ENCODE measurements around the gene DICER1.
"Not testable (repeated sequence)": the region's sequence is repeated elsewhere in the genome, so short reads cannot be mapped to it uniquely, and the experiment has no call there.

The DICER1 gene

DNA sequence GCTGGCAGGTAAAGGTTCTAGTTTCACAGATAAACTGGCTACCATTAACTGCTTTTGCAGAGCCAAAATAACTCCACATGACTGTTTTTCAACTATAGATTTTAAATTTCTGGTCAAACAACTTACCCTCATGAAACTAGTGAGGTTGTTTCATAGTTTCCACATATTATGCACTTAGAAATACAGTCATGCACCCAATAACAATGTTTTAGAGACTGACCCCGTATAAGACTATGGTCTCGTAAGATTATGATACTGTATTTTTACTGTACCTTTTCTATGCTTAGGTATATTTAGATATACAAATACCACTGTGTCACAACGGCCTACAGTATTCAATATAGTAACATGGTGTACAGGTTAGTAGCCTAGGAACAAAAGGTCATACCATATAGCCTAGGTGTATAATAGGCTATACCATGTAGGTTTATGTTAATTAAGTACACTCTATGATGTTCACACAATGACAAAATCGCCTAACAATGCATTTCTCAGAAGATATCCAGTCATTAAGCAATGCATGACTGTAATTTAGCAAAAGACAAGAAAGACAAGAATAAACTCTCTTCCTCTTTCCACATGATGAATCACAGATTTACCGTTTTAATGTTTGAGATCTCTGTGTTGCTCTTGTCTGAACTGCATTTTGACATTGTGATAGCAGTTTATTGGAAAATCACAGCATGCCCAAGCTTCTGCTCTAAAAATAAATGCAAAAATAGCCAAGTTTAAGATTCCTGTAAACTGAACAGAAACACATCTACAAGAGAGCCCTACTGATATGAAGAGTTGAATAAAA is 17.1 kb downstream of the DICER1 start:
- ATAC-seq (replicated peaks; ENCODE audit: extremely low read depth, poor library complexity, severe bottlenecking) (no peak), DNase-seq (ENCODE audit: low spot score in 2 of 2) (no peak)
- H3K36me3 Mint-ChIP-seq (ENCODE audit: insufficient read depth): peaks cover 12% of the 10 kb centered on the region
- H3K4me1 Mint-ChIP-seq: peaks cover 68% of the 10 kb centered on the region
- H3K27ac Mint-ChIP-seq (ENCODE audit: low read depth): peak overlapping the region; percentile 15
- H3K27me3 Mint-ChIP-seq: no peaks in the 10 kb centered on the region
- H3K9me3 Mint-ChIP-seq: peaks cover 7% of the 10 kb centered on the region
- no peak overlapping the region for H3K4me3 Mint-ChIP-seq

DNA sequence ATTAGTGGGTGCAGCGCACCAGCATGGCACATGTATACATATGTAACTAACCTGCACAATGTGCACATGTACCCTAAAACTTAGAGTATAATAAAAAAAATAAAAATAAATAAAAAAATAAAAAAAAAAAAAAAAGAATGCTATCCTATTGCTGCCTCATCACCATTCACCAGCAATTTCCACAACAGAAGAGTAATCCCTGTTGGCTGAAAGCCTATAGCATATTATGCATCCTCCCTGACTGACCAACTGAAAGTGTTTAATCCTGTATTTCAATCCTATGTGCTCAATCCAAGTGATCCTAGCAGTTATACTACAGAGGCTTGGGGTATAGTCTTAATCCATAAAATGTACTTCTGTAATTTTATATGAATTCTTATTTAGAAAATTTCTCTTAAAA is 18.5 kb downstream of the DICER1 start:
- Mint-ChIP-seq H3K9me3 (no peaks in the 10 kb centered on the region), H3K27ac (ENCODE audit: low read depth) (peak overlapping the region; percentile 62), H3K4me1 (peaks cover 67% of the 10 kb centered on the region), H3K27me3 (no peaks in the 10 kb centered on the region), H3K36me3 (ENCODE audit: insufficient read depth) (peaks cover 9% of the 10 kb centered on the region), H3K4me3 (no peak overlapping the region)
- DNase-seq (ENCODE audit: low spot score in 2 of 2) (no peak), ATAC-seq (replicated peaks; ENCODE audit: extremely low read depth, poor library complexity, severe bottlenecking) (no peak)

DNA sequence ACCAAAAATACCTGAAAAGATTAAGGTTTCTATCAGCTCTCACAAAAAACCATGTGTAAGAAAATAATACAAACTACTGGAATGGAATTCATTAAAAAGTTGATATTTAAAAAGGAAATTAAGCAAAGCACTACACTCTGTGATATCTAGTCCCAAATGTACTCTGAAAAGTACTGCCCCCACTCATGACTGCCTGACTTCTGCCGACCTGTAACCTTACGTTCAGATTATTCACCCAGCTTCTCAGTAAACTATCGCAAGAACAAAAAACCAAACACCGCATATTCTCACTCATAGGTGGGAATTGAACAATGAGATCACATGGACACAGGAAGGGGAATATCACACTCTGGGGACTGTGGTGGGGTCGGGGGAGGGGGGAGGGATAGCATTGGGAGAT is 18.9 kb downstream of the DICER1 start:
- H3K4me1 Mint-ChIP-seq: peaks cover 66% of the 10 kb centered on the region
- not testable (repeated sequence) for H3K9me3 Mint-ChIP-seq; ATAC-seq (replicated peaks; ENCODE audit: extremely low read depth, poor library complexity, severe bottlenecking); DNase-seq (ENCODE audit: low spot score in 2 of 2); H3K27me3 Mint-ChIP-seq; H3K36me3 Mint-ChIP-seq (ENCODE audit: insufficient read depth); H3K4me3 Mint-ChIP-seq; H3K27ac Mint-ChIP-seq (ENCODE audit: low read depth)

GRCh38 chr14:95137804-95138167 is 19.5 kb downstream of the DICER1 start:
- H3K27me3 Mint-ChIP-seq: no peaks in the 10 kb centered on the region
- no peak for DNase-seq (ENCODE audit: low spot score in 2 of 2)
- H3K9me3 Mint-ChIP-seq: no peaks in the 10 kb centered on the region
- H3K36me3 Mint-ChIP-seq (ENCODE audit: insufficient read depth): peaks cover 14% of the 10 kb centered on the region
- peak overlapping the region; percentile 78 for H3K27ac Mint-ChIP-seq (ENCODE audit: low read depth)
- ATAC-seq (replicated peaks; ENCODE audit: extremely low read depth, poor library complexity, severe bottlenecking): no peak
- no peak overlapping the region for H3K4me3 Mint-ChIP-seq
- H3K4me1 Mint-ChIP-seq: peaks cover 66% of the 10 kb centered on the region

DNA sequence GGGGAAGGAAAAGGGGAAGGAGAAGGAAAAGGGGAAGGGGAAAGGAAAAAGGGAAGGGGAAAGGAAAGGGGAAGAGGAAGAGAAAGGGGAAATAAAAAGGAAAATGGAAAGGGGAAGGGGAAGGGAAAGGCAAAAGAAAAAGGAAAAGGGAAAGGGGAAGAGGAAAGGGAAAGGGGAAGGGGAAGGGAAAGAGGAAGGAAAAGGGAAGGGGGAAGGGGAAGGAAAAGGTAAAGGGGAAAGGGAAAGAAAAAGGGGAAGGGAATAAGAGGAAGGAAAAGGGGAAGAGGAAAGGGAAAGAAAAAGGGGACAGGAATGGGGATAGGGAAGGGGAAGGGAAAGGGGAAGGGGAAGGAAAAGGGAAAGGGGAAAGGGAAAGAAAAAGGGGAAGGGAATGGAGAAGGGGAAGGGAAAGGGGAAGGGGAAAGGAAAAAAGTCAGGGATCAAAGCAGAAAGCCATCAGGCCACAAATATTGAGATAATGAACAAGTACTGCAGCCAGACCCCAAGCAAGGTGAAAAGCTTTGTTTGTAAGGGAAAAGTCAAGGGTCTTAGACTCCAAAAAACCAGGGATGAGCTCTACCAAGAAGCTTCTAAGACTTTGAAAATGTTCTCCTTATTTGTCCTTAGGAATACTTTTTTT is 20.0 kb downstream of the DICER1 start:
- Mint-ChIP-seq H3K36me3 (ENCODE audit: insufficient read depth) (peaks cover 16% of the 10 kb centered on the region), H3K9me3 (no peaks in the 10 kb centered on the region), H3K27ac (ENCODE audit: low read depth) (peak overlapping the region; percentile 78), H3K4me1 (peaks cover 63% of the 10 kb centered on the region), H3K4me3 (no peak overlapping the region), H3K27me3 (no peaks in the 10 kb centered on the region)
- DNase-seq (ENCODE audit: low spot score in 2 of 2) (no peak), ATAC-seq (replicated peaks; ENCODE audit: extremely low read depth, poor library complexity, severe bottlenecking) (no peak)

DNA sequence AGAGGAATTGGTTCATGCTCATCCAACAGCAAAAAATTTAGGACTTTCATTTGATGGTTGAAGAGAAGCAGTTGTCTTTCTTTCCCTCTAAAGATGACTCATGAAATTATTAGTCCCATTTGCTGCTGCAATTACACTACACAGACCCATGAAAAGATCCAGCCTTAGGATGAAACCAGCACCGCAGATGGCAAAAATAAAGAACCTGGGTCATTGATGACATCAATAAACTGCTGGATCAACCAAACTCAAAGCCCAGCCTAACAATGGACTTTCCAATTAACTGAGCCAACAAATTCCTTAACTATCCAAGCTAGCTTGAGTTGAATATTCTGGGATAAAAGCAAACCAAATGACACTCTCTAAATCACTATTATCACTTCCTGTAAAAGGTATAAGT is 20.7 kb downstream of the DICER1 start:
- Mint-ChIP-seq H3K4me3 (no peak overlapping the region), H3K4me1 (peaks cover 58% of the 10 kb centered on the region), H3K27me3 (no peaks in the 10 kb centered on the region), H3K9me3 (no peaks in the 10 kb centered on the region), H3K27ac (ENCODE audit: low read depth) (no peak overlapping the region), H3K36me3 (ENCODE audit: insufficient read depth) (peaks cover 20% of the 10 kb centered on the region)
- DNase-seq (ENCODE audit: low spot score in 2 of 2) (no peak), ATAC-seq (replicated peaks; ENCODE audit: extremely low read depth, poor library complexity, severe bottlenecking) (no peak)

DNA sequence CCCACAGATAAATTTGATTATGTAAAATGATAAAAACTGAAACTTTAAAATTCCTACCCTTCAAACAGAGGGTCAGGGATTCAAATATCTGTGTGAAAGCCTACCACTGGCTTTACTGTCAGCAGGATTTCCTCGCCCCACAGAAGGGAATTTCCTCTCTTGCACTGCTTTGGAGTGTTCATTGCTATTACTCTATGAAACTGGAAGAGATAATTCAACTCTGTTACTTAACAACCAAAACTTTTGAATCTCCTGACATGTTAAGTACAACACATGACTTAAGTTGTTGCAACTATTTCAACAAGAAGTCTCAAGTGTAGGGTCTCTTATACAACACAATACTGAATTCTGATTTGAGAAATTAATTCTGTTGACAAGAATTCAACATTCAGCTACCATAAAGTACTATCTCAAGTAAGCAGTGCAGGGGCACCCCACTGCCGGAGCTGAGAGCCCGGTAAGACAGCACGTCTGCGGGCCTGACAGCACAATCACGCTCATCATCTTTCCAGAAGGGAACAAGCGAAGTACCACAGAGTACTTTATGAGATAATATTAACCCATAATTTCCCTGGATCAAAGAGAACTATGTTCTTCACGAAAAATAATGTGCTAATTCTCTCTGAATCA is 22.9 kb downstream of the DICER1 start:
- DNase-seq (ENCODE audit: low spot score in 2 of 2): no peak
- Mint-ChIP-seq H3K4me3 (no peak overlapping the region), H3K4me1 (peaks cover 47% of the 10 kb centered on the region), H3K9me3 (no peaks in the 10 kb centered on the region), H3K27me3 (no peaks in the 10 kb centered on the region), H3K27ac (ENCODE audit: low read depth) (no peak overlapping the region), H3K36me3 (ENCODE audit: insufficient read depth) (peaks cover 34% of the 10 kb centered on the region)
- ATAC-seq (replicated peaks; ENCODE audit: extremely low read depth, poor library complexity, severe bottlenecking): no peak

DNA sequence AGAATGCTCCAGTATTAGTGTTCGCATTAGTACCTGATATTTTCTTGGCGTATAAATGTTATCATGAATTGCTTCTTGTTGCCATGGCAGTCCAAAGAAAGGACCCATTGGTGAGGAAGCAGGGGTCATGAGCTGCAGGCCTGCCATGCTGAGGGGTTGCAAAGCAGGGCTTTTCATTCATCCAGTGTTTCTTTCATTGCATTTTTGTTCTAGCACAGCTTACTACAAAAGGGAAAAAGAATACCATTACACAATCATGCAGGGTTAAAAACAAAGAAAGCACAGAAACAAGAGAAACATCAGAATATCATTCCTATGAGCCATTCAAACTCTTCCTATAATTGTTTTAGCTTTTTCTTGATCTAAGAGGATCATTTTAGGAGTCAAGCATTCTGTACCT is 24.0 kb downstream of the DICER1 start:
- peaks cover 37% of the 10 kb centered on the region for H3K36me3 Mint-ChIP-seq (ENCODE audit: insufficient read depth)
- ATAC-seq (replicated peaks; ENCODE audit: extremely low read depth, poor library complexity, severe bottlenecking) (no peak), DNase-seq (ENCODE audit: low spot score in 2 of 2) (no peak)
- no peaks in the 10 kb centered on the region for H3K9me3 Mint-ChIP-seq
- peaks cover 41% of the 10 kb centered on the region for H3K4me1 Mint-ChIP-seq
- H3K4me3 Mint-ChIP-seq: no peak overlapping the region
- no peak overlapping the region for H3K27ac Mint-ChIP-seq (ENCODE audit: low read depth)
- H3K27me3 Mint-ChIP-seq: no peaks in the 10 kb centered on the region

GRCh38 chr14:95132760-95133159 is 24.6 kb downstream of the DICER1 start:
- no peak overlapping the region for H3K4me3 Mint-ChIP-seq
- H3K36me3 Mint-ChIP-seq (ENCODE audit: insufficient read depth): peaks cover 38% of the 10 kb centered on the region
- peak overlapping the region; percentile 7 for H3K27ac Mint-ChIP-seq (ENCODE audit: low read depth)

GRCh38 chr14:95130549-95130948 is 26.8 kb downstream of the DICER1 start:
- ATAC-seq (replicated peaks; ENCODE audit: extremely low read depth, poor library complexity, severe bottlenecking): no peak
- Mint-ChIP-seq H3K4me3 (no peak overlapping the region), H3K27me3 (no peaks in the 10 kb centered on the region), H3K36me3 (ENCODE audit: insufficient read depth) (peaks cover 34% of the 10 kb centered on the region), H3K9me3 (no peaks in the 10 kb centered on the region), H3K27ac (ENCODE audit: low read depth) (no peak overlapping the region), H3K4me1 (peaks cover 27% of the 10 kb centered on the region)
- DNase-seq (ENCODE audit: low spot score in 2 of 2): no peak

More at GRCh38 chr14:95132760-95133159, 24.6 kb downstream of the DICER1 start:
- no peaks in the 10 kb centered on the region for H3K27me3 Mint-ChIP-seq
- DNase-seq (ENCODE audit: low spot score in 2 of 2) (no peak), ATAC-seq (replicated peaks; ENCODE audit: extremely low read depth, poor library complexity, severe bottlenecking) (no peak)
- H3K4me1 Mint-ChIP-seq: peaks cover 41% of the 10 kb centered on the region
- no peaks in the 10 kb centered on the region for H3K9me3 Mint-ChIP-seq

GRCh38 chr14:95128140-95128539 is 29.2 kb downstream of the DICER1 start:
- peaks cover 12% of the 10 kb centered on the region for H3K4me1 Mint-ChIP-seq
- H3K9me3 Mint-ChIP-seq: no peaks in the 10 kb centered on the region
- no peak for ATAC-seq (replicated peaks; ENCODE audit: extremely low read depth, poor library complexity, severe bottlenecking)
- no peak for DNase-seq (ENCODE audit: low spot score in 2 of 2)
- peaks cover 47% of the 10 kb centered on the region for H3K36me3 Mint-ChIP-seq (ENCODE audit: insufficient read depth)
- H3K27ac Mint-ChIP-seq (ENCODE audit: low read depth): no peak overlapping the region
- no peaks in the 10 kb centered on the region for H3K27me3 Mint-ChIP-seq
- no peak overlapping the region for H3K4me3 Mint-ChIP-seq

DNA sequence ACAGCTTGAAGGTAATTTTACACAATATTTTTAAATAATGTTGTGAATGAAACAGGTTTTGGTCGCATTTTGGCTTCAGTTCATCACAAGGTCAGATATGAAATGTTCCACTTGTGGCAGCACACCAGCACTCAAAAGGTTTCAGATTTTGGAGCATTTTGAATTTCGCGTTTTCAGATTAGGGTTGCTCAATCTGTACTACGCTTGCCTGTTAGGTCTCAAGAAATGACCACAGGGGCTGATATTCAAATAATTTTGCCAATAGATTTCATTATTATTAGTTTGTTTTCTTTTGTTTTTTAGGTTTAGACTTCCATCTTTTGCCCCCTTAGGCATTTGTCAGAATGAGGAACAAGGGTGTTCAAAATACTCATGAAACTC is 29.8 kb downstream of the DICER1 start:
- Mint-ChIP-seq H3K36me3 (ENCODE audit: insufficient read depth) (peaks cover 47% of the 10 kb centered on the region), H3K27me3 (no peaks in the 10 kb centered on the region), H3K4me3 (no peak overlapping the region), H3K4me1 (peaks cover 7% of the 10 kb centered on the region), H3K27ac (ENCODE audit: low read depth) (no peak overlapping the region), H3K9me3 (no peaks in the 10 kb centered on the region)
- DNase-seq (ENCODE audit: low spot score in 2 of 2) (no peak), ATAC-seq (replicated peaks; ENCODE audit: extremely low read depth, poor library complexity, severe bottlenecking) (no peak)

Data from central memory CD8-positive, alpha-beta T cell (primary cell).